ENCODE measurements around the gene ZNG1C.
"Not testable (repeated sequence)": the region's sequence is repeated elsewhere in the genome, so short reads cannot be mapped to it uniquely, and the experiment has no call there.

GRCh38 chr9:68302567-68302966 lies 60.8 kb downstream of the ZNG1C start, which contains the start of gene FOXD4L3:
- not testable (repeated sequence) for TF ChIP-seq PATZ1 (CRISPR knock-in tag; IDR thresholded peaks at IDR 0.05; ENCODE audit: borderline replicate concordance); SNAI2 (CRISPR knock-in tag; IDR thresholded peaks at IDR 0.05); CSDC2 (CRISPR knock-in tag; IDR thresholded peaks at IDR 0.05); GLIS3 (CRISPR knock-in tag; IDR thresholded peaks at IDR 0.05); RARB (CRISPR knock-in tag; IDR thresholded peaks at IDR 0.05); TSHZ2 (CRISPR knock-in tag; IDR thresholded peaks at IDR 0.05); ESRRG (CRISPR knock-in tag; IDR thresholded peaks at IDR 0.05)
